GM18517 (cell line): ENCODE results near the gene PLPPR3.

Experiments
- ATAC-seq: cut with Tn5 transposase; IDR thresholded peaks from one replicate; pipeline ENCODE4 v1.9.1; 2021; ENCODE audit warnings: mild to moderate bottlenecking, moderate library complexity; ENCODE audit not compliant: unreplicated experiment

The PLPPR3 gene

DNA sequence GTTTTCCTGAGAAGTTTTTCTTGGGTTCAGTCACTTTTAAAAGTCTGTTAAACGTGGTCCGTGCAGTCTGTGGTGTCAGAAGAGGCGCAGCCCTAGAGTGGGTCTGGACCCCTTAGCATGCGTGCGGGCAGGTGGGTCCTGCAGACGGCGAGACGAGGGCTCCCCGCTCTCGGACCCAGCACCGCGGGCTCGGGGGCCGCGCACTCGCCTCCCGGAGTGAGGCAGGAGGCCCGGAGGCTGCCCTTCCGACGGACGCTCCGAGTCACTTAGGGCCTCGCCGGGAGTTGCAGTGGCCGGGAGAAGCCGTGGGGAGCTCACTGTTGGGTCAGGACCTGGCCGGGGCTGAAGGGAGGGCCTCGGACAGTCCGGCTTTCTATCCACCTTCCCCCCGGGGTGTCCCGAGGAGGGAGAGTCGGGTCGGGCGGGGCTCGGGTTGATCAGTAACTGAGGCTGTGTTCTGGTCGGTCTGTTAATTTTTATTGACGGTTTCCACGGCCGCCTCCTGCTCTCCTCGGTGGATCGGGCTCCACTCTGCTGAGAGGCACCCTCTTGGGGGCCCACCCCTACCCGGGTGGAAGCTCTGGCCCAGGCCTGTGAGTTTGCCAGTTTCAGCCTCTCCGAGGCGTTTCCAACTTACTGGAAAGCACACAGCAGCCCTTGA, 23.2 kb downstream of the PLPPR3 start:
- no peak for ATAC-seq

GRCh38 chr19:797528-798414, 24.0 kb downstream of the PLPPR3 start:
- ATAC-seq, result peak; percentile 9

GRCh38 chr19:796692-797527, 24.8 kb downstream of the PLPPR3 start, which contains the start of gene PTBP1:
TSS of gene PTBP1 (plus strand) at chr19:797452. CDS start at chr19:797498, 46 bp downstream.
- ATAC-seq, result peak; percentile 83

DNA sequence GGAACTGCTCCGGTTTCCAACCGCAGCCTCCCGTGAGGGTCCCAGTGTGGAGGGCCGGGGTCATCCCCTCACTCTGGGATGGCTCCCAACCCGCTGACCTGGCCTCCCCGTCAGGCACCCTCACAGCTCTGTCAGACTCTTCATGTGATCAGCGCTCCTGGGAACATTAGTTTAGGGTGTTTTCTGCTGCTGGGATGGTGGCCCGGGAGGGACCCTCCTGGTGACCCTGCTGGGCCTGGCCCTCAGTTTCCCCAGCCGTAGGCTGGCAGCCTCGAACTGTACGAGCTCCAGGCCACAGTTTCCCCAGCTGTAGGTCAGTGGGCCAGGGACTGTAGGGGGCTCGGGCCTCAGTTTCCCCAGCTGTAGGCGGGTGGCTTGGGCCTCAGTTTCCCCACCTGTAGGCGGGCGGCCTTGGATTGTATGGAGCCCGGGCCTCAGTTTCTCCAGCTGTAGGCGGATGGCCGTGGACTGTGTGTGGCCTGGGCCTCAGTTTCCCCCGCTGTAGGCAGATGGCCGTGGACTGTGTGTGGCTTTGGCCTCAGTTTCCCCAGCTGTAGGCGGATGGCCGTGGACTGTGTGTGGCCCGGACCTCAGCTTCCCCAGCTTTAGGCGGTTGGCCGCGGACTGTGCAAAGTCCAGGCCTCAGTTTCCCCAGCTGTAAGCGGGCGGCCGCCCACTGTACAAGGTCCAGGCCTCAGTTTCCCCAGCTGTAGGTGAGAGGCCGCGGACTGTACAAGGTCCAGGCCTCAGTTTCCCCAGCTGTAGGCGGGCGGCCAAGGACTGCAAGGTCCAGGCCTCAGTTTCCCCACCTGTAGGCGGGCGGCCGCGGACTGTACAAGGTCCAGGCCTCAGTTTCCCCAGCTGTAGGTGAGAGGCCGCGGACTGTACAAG, 25.8 kb downstream of the PLPPR3 start:
- ATAC-seq, result no peak

- ATAC-seq, result no peak
Observed at GRCh38 chr19:795073-795611, 26.6 kb downstream of the PLPPR3 start.

- ATAC-seq, result no peak
Observed at GRCh38 chr19:793806-794205, 27.9 kb downstream of the PLPPR3 start.

DNA sequence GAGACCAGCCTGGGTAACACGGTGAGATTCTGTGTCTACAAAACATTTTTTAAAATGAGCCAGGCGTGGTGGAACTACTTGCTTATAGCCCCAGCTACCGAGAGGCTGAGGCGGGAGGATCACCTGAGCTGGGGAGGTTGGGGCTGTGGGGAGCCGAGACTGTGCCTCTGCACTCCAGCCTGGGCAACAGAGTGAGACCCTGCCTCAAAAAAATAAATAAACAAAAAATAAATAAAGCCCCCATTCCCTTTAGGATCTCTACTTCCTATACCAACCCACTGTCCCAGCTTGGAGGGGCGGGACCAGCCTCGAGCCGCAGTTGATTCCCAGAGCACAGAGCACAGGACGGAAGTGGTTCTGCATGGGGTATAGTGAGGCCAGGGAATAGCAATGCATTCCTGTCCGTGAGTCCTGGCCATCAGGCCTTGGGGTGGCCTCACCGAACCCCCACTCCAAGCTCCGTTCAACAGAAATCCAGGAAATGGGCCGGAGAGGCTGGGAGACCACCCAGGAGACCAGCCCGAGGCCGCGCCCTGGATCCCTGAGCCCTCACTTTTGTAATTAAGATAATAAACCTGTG, 29.4 kb downstream of the PLPPR3 start:
- no peak for ATAC-seq

GRCh38 chr19:791567-792305, 30.0 kb downstream of the PLPPR3 start:
- no peak for ATAC-seq

GRCh38 chr19:791007-791566, 30.7 kb downstream of the PLPPR3 start:
- no peak for ATAC-seq

- ATAC-seq, result no peak
Observed at GRCh38 chr19:789701-790060, 32.1 kb downstream of the PLPPR3 start.

DNA sequence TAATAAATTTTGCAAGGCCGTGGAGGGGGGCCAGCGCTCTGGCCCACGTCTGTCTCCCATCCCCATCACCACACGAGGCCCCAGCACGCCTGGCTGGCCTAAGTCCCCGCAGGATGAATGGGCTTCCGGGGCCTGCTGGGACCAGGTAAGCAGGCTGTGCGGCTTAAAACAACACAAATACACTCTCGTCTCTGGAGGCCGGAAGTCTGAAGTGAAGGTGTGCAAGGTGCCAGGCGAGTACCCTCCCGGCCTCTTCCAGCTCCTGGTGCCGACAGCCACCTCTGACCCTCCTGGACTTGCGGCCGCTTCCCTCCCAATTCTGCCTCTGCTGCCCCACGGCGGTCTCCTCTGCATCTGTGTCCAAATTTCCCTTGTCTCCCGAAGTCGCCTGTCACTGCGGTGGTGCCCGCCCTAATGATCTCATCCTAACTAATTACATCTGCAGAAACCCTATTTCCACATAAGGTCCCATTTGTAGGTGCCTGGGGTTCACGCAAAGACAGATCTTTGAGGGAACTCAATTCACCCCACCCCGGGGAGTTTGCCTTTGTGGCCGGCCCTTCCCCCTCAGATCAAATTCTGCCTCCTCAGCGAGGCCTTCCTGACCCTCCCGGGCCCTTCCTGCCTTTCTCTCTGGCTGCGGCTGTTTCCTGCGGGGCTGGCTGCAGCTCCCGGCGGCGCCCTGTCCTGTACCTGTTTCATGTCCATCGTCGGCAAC, 32.6 kb downstream of the PLPPR3 start:
- ATAC-seq, result no peak

- ATAC-seq, result no peak
Observed at GRCh38 chr19:788686-788982, 33.1 kb downstream of the PLPPR3 start.

GRCh38 chr19:787536-787935, 34.2 kb downstream of the PLPPR3 start:
- ATAC-seq, result no peak

DNA sequence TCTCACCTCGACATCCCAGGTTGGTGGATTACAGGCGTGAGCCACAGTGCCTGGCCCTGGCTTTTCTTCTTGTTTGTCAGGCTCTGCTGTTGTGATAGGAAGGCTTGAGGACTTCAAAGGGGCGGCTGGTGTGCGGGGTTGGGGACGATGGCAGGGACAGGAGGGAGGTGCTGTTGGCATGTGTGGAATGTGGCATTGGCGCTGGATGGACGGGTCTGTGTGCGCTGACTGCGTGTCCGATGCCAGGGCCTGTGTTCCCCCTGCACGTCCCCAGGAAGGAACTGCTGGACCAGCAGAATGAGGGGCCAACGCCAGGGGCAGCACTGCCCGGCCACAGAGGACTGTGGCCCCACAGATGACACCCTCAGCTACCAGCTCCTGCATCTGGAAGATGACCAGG, 37.2 kb downstream of the PLPPR3 start:
- no peak for ATAC-seq

GRCh38 chr19:782878-783668, 38.7 kb downstream of the PLPPR3 start:
- no peak for ATAC-seq

DNA sequence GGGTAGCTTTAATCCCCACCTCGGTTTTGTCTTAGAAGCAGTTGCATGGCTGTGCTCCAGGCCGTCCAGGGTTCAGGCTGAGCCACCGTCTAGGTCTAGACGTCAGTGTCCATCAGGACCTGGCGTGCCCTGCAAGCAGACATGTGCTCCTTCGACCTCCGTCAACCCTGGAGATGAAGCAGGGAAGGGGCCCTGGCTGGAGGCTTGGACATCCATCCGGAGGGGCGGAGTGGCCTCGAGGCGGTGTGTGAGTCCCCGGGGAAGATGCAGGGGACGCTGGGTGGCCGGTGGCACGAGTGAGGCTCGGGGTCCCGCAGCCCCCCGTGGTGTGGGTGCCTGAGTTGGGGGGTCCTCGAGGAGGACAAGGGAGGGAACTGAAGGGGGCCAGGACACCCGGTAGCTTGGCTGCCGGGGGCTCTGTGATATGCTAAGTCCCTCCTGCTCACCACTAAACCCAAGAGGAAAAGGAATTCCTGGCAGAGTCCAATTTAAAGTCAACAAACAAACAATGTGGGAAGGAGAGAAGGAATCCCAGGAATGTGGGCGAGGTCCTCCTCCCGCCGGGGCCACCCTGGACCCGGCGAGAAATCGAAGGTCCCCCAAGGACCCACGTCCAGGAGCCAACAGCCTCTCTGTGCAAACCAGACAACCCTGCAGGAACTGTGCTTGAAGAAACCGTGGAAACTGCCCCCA, 39.4 kb downstream of the PLPPR3 start:
- no peak for ATAC-seq

GRCh38 chr19:781800-782184, 40.0 kb downstream of the PLPPR3 start:
- no peak for ATAC-seq
